ENCODE measurements around the gene SDK1. TPM values are rescaled to one million over a fixed set of nuclear protein-coding genes. Genes with fewer than 3 reads are reported as not detected.

The SDK1 gene
- total RNA-seq, 1 donor = 0.36 TPM

DNA sequence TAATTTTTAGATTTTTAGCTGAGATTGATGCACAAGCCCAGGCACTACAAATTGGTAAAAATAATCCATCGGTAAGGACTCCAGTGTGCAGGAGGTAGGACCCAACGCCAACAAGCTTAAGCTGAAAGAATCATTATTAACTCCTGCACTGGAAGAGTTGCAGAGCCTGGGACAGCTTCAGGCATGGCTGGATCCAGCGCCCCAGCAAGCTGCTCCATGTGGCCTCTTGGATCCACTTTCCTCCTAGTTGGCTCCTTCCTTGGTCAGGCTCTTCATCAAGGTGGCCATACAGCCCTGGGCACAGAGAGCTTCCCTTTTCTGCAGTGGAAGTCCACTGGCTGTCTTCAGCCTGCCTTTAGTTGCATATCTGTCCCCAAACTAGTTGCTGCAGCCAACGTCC, 883.6 kb downstream of the SDK1 start:
- no peak for DNase-seq (ENCODE audit: insufficient read length, low spot score, missing footprints)
- H3K4me1 ChIP-seq (ENCODE audit: insufficient read depth, low read length) = no peaks in the 10 kb centered on the region
- no peak overlapping the region for H3K4me2 ChIP-seq (ENCODE audit: insufficient read depth, low read length)
- no peaks in the 10 kb centered on the region for H3K27me3 ChIP-seq (ENCODE audit: insufficient read depth, low read length)
- no peak overlapping the region for H3K27ac ChIP-seq (ENCODE audit: low read depth, low read length)
- no peaks in the 10 kb centered on the region for H3K36me3 ChIP-seq (ENCODE audit: insufficient read depth, low read length)
- TF ChIP-seq, protein P1, sequence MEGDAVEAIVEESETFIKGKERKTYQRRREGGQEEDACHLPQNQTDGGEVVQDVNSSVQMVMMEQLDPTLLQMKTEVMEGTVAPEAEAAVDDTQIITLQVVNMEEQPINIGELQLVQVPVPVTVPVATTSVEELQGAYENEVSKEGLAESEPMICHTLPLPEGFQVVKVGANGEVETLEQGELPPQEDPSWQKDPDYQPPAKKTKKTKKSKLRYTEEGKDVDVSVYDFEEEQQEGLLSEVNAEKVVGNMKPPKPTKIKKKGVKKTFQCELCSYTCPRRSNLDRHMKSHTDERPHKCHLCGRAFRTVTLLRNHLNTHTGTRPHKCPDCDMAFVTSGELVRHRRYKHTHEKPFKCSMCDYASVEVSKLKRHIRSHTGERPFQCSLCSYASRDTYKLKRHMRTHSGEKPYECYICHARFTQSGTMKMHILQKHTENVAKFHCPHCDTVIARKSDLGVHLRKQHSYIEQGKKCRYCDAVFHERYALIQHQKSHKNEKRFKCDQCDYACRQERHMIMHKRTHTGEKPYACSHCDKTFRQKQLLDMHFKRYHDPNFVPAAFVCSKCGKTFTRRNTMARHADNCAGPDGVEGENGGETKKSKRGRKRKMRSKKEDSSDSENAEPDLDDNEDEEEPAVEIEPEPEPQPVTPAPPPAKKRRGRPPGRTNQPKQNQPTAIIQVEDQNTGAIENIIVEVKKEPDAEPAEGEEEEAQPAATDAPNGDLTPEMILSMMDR (IDR thresholded peaks at IDR 0.05; ENCODE audit: extremely low read depth, low read depth, low read length) = no peak
- no peaks in the 10 kb centered on the region for H4K20me1 ChIP-seq (ENCODE audit: insufficient read depth, low read length)
- no peak overlapping the region for H2AFZ ChIP-seq (ENCODE audit: low read length)
- no peaks in the 10 kb centered on the region for H3K79me2 ChIP-seq (ENCODE audit: insufficient read depth, low read length)
- H3K9me3 ChIP-seq (ENCODE audit: low read depth, low read length) = peaks cover 2% of the 10 kb centered on the region
- H3K4me3 ChIP-seq (ENCODE audit: insufficient read depth, low read length) = no peak overlapping the region

DNA sequence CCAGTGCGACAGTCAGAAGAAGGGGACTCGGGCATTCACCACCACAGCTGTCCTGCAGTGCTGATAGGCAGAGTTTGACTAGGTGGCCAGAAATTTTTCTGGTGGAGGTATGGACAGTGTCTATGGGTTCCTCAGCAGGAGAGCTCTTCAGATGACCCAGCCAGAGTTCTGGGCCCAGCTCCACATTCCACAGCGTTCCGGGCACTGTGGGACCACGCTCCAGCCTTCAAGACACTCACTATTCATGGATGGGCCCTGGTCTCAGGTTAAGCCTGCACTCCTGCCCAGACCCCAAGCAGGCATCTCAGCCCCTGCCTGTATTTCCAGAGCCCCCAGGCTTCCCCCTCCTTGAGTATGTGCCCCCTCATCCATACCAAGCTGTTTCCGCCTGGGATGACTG, 884.1 kb downstream of the SDK1 start:
- no peak for DNase-seq (ENCODE audit: insufficient read length, low spot score, missing footprints)
- TF ChIP-seq, protein P1 (IDR thresholded peaks at IDR 0.05; ENCODE audit: extremely low read depth, low read depth, low read length) = no peak
- Histone ChIP-seq H3K4me2 (ENCODE audit: insufficient read depth, low read length) (no peak overlapping the region), H3K4me3 (ENCODE audit: insufficient read depth, low read length) (no peak overlapping the region), H2AFZ (ENCODE audit: low read length) (no peak overlapping the region), H3K79me2 (ENCODE audit: insufficient read depth, low read length) (no peaks in the 10 kb centered on the region), H3K9me3 (ENCODE audit: low read depth, low read length) (peaks cover 2% of the 10 kb centered on the region), H3K4me1 (ENCODE audit: insufficient read depth, low read length) (no peaks in the 10 kb centered on the region), H3K36me3 (ENCODE audit: insufficient read depth, low read length) (no peaks in the 10 kb centered on the region), H4K20me1 (ENCODE audit: insufficient read depth, low read length) (no peaks in the 10 kb centered on the region), H3K27ac (ENCODE audit: low read depth, low read length) (no peak overlapping the region), H3K27me3 (ENCODE audit: insufficient read depth, low read length) (no peaks in the 10 kb centered on the region)

DNA sequence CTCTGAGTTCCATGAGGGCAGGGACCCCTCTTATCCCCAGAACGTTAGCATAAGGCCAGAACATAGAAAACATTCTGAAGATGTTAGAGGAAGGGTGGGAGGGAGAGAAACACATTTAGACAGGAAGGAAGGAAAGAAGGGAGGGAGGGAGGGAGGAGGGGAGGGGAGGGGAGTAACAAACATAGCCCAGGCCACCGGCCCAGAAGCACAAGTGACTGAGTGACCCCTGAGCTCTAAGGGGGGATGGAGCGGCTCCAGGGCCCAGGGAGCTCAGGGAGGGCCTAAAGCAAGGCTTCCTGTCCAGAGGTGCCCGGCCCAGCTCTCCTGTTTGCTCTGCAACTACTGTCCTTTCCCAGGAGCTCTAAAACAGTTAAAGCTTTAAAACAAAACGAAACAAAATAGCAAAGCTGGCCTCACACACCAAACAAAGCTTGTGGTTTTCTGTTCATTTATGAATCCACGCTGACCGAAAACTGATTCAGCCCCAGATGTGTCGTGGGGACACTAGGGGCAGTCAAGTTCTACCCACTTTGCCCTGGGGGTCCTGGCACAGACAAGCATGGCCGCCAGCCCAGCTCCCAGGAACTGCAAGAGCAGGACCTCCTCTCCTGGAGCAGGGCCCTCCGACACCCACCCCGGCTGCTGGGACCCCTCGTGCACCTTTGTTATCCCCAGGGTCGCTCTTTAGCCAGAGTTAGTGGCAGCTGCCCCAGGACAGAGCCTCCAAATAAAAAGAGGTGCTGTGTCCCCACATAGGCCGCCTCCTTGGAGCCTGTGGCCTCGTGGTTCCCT, 884.9 kb downstream of the SDK1 start:
- no peak for DNase-seq (ENCODE audit: insufficient read length, low spot score, missing footprints)
- no peaks in the 10 kb centered on the region for H3K4me1 ChIP-seq (ENCODE audit: insufficient read depth, low read length)
- H3K4me2 ChIP-seq (ENCODE audit: insufficient read depth, low read length) = no peak overlapping the region
- H3K27ac ChIP-seq (ENCODE audit: low read depth, low read length) = no peak overlapping the region
- peaks cover 2% of the 10 kb centered on the region for H3K9me3 ChIP-seq (ENCODE audit: low read depth, low read length)
- no peaks in the 10 kb centered on the region for H3K36me3 ChIP-seq (ENCODE audit: insufficient read depth, low read length)
- TF ChIP-seq, protein P1 (IDR thresholded peaks at IDR 0.05; ENCODE audit: extremely low read depth, low read depth, low read length) = no peak
- H2AFZ ChIP-seq (ENCODE audit: low read length) = no peak overlapping the region
- H3K79me2 ChIP-seq (ENCODE audit: insufficient read depth, low read length) = no peaks in the 10 kb centered on the region
- H4K20me1 ChIP-seq (ENCODE audit: insufficient read depth, low read length) = no peaks in the 10 kb centered on the region
- no peaks in the 10 kb centered on the region for H3K27me3 ChIP-seq (ENCODE audit: insufficient read depth, low read length)
- H3K4me3 ChIP-seq (ENCODE audit: insufficient read depth, low read length) = no peak overlapping the region

GRCh38 chr7:4186513-4186780, 885.4 kb downstream of the SDK1 start:
- Histone ChIP-seq H3K4me1 (ENCODE audit: insufficient read depth, low read length) (no peaks in the 10 kb centered on the region), H3K36me3 (ENCODE audit: insufficient read depth, low read length) (no peaks in the 10 kb centered on the region), H3K4me3 (ENCODE audit: insufficient read depth, low read length) (no peak overlapping the region), H3K27ac (ENCODE audit: low read depth, low read length) (no peak overlapping the region), H3K27me3 (ENCODE audit: insufficient read depth, low read length) (no peaks in the 10 kb centered on the region), H4K20me1 (ENCODE audit: insufficient read depth, low read length) (no peaks in the 10 kb centered on the region), H3K79me2 (ENCODE audit: insufficient read depth, low read length) (no peaks in the 10 kb centered on the region), H3K9me3 (ENCODE audit: low read depth, low read length) (peaks cover 2% of the 10 kb centered on the region), H3K4me2 (ENCODE audit: insufficient read depth, low read length) (no peak overlapping the region), H2AFZ (ENCODE audit: low read length) (no peak overlapping the region)
- TF ChIP-seq, protein P1 (IDR thresholded peaks at IDR 0.05; ENCODE audit: extremely low read depth, low read depth, low read length) = no peak
- DNase-seq (ENCODE audit: insufficient read length, low spot score, missing footprints) = no peak

All from osteoblast (primary cell).